ENCODE results near the gene HDDC2.

Gene HDDC2

GRCh38 chr6:125254321-125254720, 47.4 kb downstream of the HDDC2 start:
- no peak overlapping the region for H3K4me3 ChIP-seq (ENCODE audit: low read depth, low read length)
- DNase-seq (ENCODE audit: low read depth), result no peak
- TF ChIP-seq CTCF (IDR thresholded peaks at IDR 0.05; ENCODE audit: insufficient read depth, low read depth, low read length, missing control alignments), result no peak

- TF ChIP-seq CTCF (IDR thresholded peaks at IDR 0.05; ENCODE audit: insufficient read depth, low read depth, low read length, missing control alignments), result no peak
- no peak overlapping the region for H3K4me3 ChIP-seq (ENCODE audit: low read depth, low read length)
- no peak for DNase-seq (ENCODE audit: low read depth)
Observed at GRCh38 chr6:125253881-125254280, 47.9 kb downstream of the HDDC2 start.

GRCh38 chr6:125252891-125253290, 48.9 kb downstream of the HDDC2 start:
- DNase-seq (ENCODE audit: low read depth), result no peak
- TF ChIP-seq CTCF (IDR thresholded peaks at IDR 0.05; ENCODE audit: insufficient read depth, low read depth, low read length, missing control alignments), result no peak

GRCh38 chr6:125251516-125252220, 50.1 kb downstream of the HDDC2 start:
- no peak for TF ChIP-seq CTCF (IDR thresholded peaks at IDR 0.05; ENCODE audit: insufficient read depth, low read depth, low read length, missing control alignments)
- no peak overlapping the region for H3K4me3 ChIP-seq (ENCODE audit: low read depth, low read length)
- peak; percentile 24 for DNase-seq (ENCODE audit: low read depth)

More at GRCh38 chr6:125252891-125253290, 48.9 kb downstream of the HDDC2 start:
- H3K4me3 ChIP-seq (ENCODE audit: low read depth, low read length), result no peak overlapping the region

- TF ChIP-seq CTCF (IDR thresholded peaks at IDR 0.05; ENCODE audit: insufficient read depth, low read depth, low read length, missing control alignments), result no peak
- DNase-seq (ENCODE audit: low read depth), result no peak
- no peak overlapping the region for H3K4me3 ChIP-seq (ENCODE audit: low read depth, low read length)
Observed at GRCh38 chr6:125250511-125250910, 51.3 kb downstream of the HDDC2 start.

GRCh38 chr6:125248136-125248535, 53.6 kb downstream of the HDDC2 start:
- no peak overlapping the region for H3K4me3 ChIP-seq (ENCODE audit: low read depth, low read length)
- no peak for TF ChIP-seq CTCF (IDR thresholded peaks at IDR 0.05; ENCODE audit: insufficient read depth, low read depth, low read length, missing control alignments)
- no peak for DNase-seq (ENCODE audit: low read depth)

GRCh38 chr6:125246566-125246965, 55.2 kb downstream of the HDDC2 start:
- H3K4me3 ChIP-seq (ENCODE audit: low read depth, low read length), result no peak overlapping the region
- TF ChIP-seq CTCF (IDR thresholded peaks at IDR 0.05; ENCODE audit: insufficient read depth, low read depth, low read length, missing control alignments), result no peak
- DNase-seq (ENCODE audit: low read depth), result no peak
